ENCODE results near the gene NHS. TPM values are rescaled to one million over a fixed set of nuclear protein-coding genes. Genes with fewer than 3 reads are reported as not detected.

Gene NHS
- total RNA-seq, 2 donors from 2014 or later: 0.14 to 0.71 TPM

GRCh38 chrX:17377091-17377717, 2.2 kb downstream of the NHS start:
- Mint-ChIP-seq H3K4me3 (no peak overlapping the region), H3K27ac (no peak overlapping the region), H3K36me3 (peaks cover 5% of the 10 kb centered on the region), H3K27me3 (peaks cover 13 to 17% of the 10 kb centered on the region in 2 donors), H3K9me3 (peaks cover 9% of the 10 kb centered on the region), H3K4me1 (ENCODE audit: low read depth in 2 of 2) (no peaks in the 10 kb centered on the region)
- no peak for ATAC-seq
- no peak for DNase-seq (ENCODE audit: low spot score)

GRCh38 chrX:17377795-17378194, 2.8 kb downstream of the NHS start:
- Mint-ChIP-seq H3K27ac (no peak overlapping the region), H3K36me3 (peaks cover 6% of the 10 kb centered on the region), H3K27me3 (peaks cover 13 to 17% of the 10 kb centered on the region in 2 donors), H3K4me3 (no peak overlapping the region), H3K9me3 (peaks cover 9% of the 10 kb centered on the region), H3K4me1 (ENCODE audit: low read depth in 2 of 2) (no peaks in the 10 kb centered on the region)
- DNase-seq (ENCODE audit: low spot score) (no peak), ATAC-seq (no peak)

- DNase-seq (ENCODE audit: low spot score): no peak
- H3K9me3 Mint-ChIP-seq: peaks cover 12% of the 10 kb centered on the region
- H3K4me1 Mint-ChIP-seq (ENCODE audit: low read depth in 2 of 2): no peaks in the 10 kb centered on the region
- ATAC-seq: no peak
- H3K27me3 Mint-ChIP-seq: peaks cover 13 to 17% of the 10 kb centered on the region in 2 donors
- H3K4me3 Mint-ChIP-seq: no peak overlapping the region
- peaks cover 6% of the 10 kb centered on the region for H3K36me3 Mint-ChIP-seq
- H3K27ac Mint-ChIP-seq: no peak overlapping the region
Measured at GRCh38 chrX:17380221-17380620, 5.2 kb downstream of the NHS start.

GRCh38 chrX:17390419-17390850, 15.4 kb downstream of the NHS start:
- Mint-ChIP-seq H3K9me3 (peaks cover 13% of the 10 kb centered on the region), H3K36me3 (no peaks in the 10 kb centered on the region), H3K4me1 (ENCODE audit: low read depth in 2 of 2) (no peaks in the 10 kb centered on the region), H3K4me3 (no peak overlapping the region), H3K27ac (no peak overlapping the region), H3K27me3 (peaks cover 0 to 10% of the 10 kb centered on the region in 2 donors)
- DNase-seq (ENCODE audit: low spot score) (no peak), ATAC-seq (no peak)

GRCh38 chrX:17395154-17395553, 20.2 kb downstream of the NHS start:
- no peaks in the 10 kb centered on the region for H3K27me3 Mint-ChIP-seq
- DNase-seq (ENCODE audit: low spot score) (no peak), ATAC-seq (no peak)
- H3K36me3 Mint-ChIP-seq: no peaks in the 10 kb centered on the region
- no peaks in the 10 kb centered on the region for H3K4me1 Mint-ChIP-seq (ENCODE audit: low read depth in 2 of 2)
- peaks cover 3% of the 10 kb centered on the region for H3K9me3 Mint-ChIP-seq
- H3K4me3 Mint-ChIP-seq: no peak overlapping the region
- no peak overlapping the region for H3K27ac Mint-ChIP-seq

- Mint-ChIP-seq H3K9me3 (no peaks in the 10 kb centered on the region), H3K27me3 (no peaks in the 10 kb centered on the region), H3K4me1 (ENCODE audit: low read depth in 2 of 2) (no peaks in the 10 kb centered on the region), H3K27ac (no peak overlapping the region), H3K36me3 (no peaks in the 10 kb centered on the region), H3K4me3 (no peak overlapping the region)
- DNase-seq (ENCODE audit: low spot score): no peak
- no peak for ATAC-seq
Measured at GRCh38 chrX:17397074-17397473, 22.1 kb downstream of the NHS start.

- H3K9me3 Mint-ChIP-seq: no peaks in the 10 kb centered on the region
- no peaks in the 10 kb centered on the region for H3K4me1 Mint-ChIP-seq (ENCODE audit: low read depth in 2 of 2)
- ATAC-seq (no peak), DNase-seq (ENCODE audit: low spot score) (no peak)
- H3K27me3 Mint-ChIP-seq: peaks cover 0 to 5% of the 10 kb centered on the region in 2 donors
- H3K27ac Mint-ChIP-seq: no peak overlapping the region
- no peak overlapping the region for H3K4me3 Mint-ChIP-seq
- no peaks in the 10 kb centered on the region for H3K36me3 Mint-ChIP-seq
Measured at GRCh38 chrX:17403189-17403691, 28.2 kb downstream of the NHS start.

GRCh38 chrX:17403972-17404371, 29.0 kb downstream of the NHS start:
- Mint-ChIP-seq H3K36me3 (no peaks in the 10 kb centered on the region), H3K4me3 (no peak overlapping the region), H3K9me3 (no peaks in the 10 kb centered on the region), H3K4me1 (ENCODE audit: low read depth in 2 of 2) (no peaks in the 10 kb centered on the region), H3K27ac (no peak overlapping the region), H3K27me3 (peaks cover 0 to 5% of the 10 kb centered on the region in 2 donors)
- DNase-seq (ENCODE audit: low spot score) (no peak), ATAC-seq (no peak)

GRCh38 chrX:17405225-17405969, 30.4 kb downstream of the NHS start:
- H3K27ac Mint-ChIP-seq: no peak overlapping the region
- H3K36me3 Mint-ChIP-seq: no peaks in the 10 kb centered on the region
- ATAC-seq (no peak), DNase-seq (ENCODE audit: low spot score) (no peak)
- no peak overlapping the region for H3K4me3 Mint-ChIP-seq
- peaks cover 0 to 5% of the 10 kb centered on the region in 2 donors for H3K27me3 Mint-ChIP-seq
- no peaks in the 10 kb centered on the region for H3K9me3 Mint-ChIP-seq
- no peaks in the 10 kb centered on the region for H3K4me1 Mint-ChIP-seq (ENCODE audit: low read depth in 2 of 2)

- Mint-ChIP-seq H3K27ac (no peak overlapping the region), H3K4me1 (ENCODE audit: low read depth in 2 of 2) (no peaks in the 10 kb centered on the region)
- no peak for ATAC-seq
Measured at GRCh38 chrX:17409566-17410290, 34.7 kb downstream of the NHS start.

GRCh38 chrX:17410651-17411050, 35.7 kb downstream of the NHS start:
- no peaks in the 10 kb centered on the region for H3K36me3 Mint-ChIP-seq

More at GRCh38 chrX:17409566-17410290, 34.7 kb downstream of the NHS start:
- H3K36me3 Mint-ChIP-seq: no peaks in the 10 kb centered on the region
- H3K4me3 Mint-ChIP-seq: no peak overlapping the region
- no peak for DNase-seq (ENCODE audit: low spot score)
- H3K27me3 Mint-ChIP-seq: peaks cover 0 to 7% of the 10 kb centered on the region in 2 donors
- no peaks in the 10 kb centered on the region for H3K9me3 Mint-ChIP-seq

GRCh38 chrX:17411205-17411604, 36.2 kb downstream of the NHS start:
- H3K4me3 Mint-ChIP-seq: no peak overlapping the region
- H3K4me1 Mint-ChIP-seq (ENCODE audit: low read depth in 2 of 2): no peaks in the 10 kb centered on the region
- peaks cover 0 to 17% of the 10 kb centered on the region in 2 donors for H3K27me3 Mint-ChIP-seq
- DNase-seq (ENCODE audit: low spot score) (no peak), ATAC-seq (no peak)
- H3K27ac Mint-ChIP-seq: no peak overlapping the region
- no peaks in the 10 kb centered on the region for H3K9me3 Mint-ChIP-seq
- H3K36me3 Mint-ChIP-seq: no peaks in the 10 kb centered on the region

More at GRCh38 chrX:17410651-17411050, 35.7 kb downstream of the NHS start:
- peaks cover 0 to 12% of the 10 kb centered on the region in 2 donors for H3K27me3 Mint-ChIP-seq
- H3K9me3 Mint-ChIP-seq: no peaks in the 10 kb centered on the region
- DNase-seq (ENCODE audit: low spot score) (no peak), ATAC-seq (no peak)
- H3K4me1 Mint-ChIP-seq (ENCODE audit: low read depth in 2 of 2): no peaks in the 10 kb centered on the region
- no peak overlapping the region for H3K27ac Mint-ChIP-seq
- H3K4me3 Mint-ChIP-seq: no peak overlapping the region

- DNase-seq (ENCODE audit: low spot score): no peak
- Mint-ChIP-seq H3K27ac (no peak overlapping the region), H3K36me3 (no peaks in the 10 kb centered on the region), H3K9me3 (no peaks in the 10 kb centered on the region), H3K4me1 (ENCODE audit: low read depth in 2 of 2) (no peaks in the 10 kb centered on the region), H3K27me3 (peaks cover 0 to 16% of the 10 kb centered on the region in 2 donors), H3K4me3 (no peak overlapping the region)
- ATAC-seq: no peak
Measured at GRCh38 chrX:17412692-17413091, 37.7 kb downstream of the NHS start.

- no peak for ATAC-seq
Measured at GRCh38 chrX:17413228-17413627, 38.2 kb downstream of the NHS start.

More at GRCh38 chrX:17413228-17413627, 38.2 kb downstream of the NHS start:
- H3K4me1 Mint-ChIP-seq (ENCODE audit: low read depth in 2 of 2): no peaks in the 10 kb centered on the region
- no peaks in the 10 kb centered on the region for H3K9me3 Mint-ChIP-seq
- no peak overlapping the region for H3K27ac Mint-ChIP-seq
- H3K27me3 Mint-ChIP-seq: peaks cover 0 to 17% of the 10 kb centered on the region in 2 donors
- DNase-seq (ENCODE audit: low spot score): no peak
- no peaks in the 10 kb centered on the region for H3K36me3 Mint-ChIP-seq
- H3K4me3 Mint-ChIP-seq: no peak overlapping the region
